ENCODE data around the gene APH1A. TPM values are rescaled to one million over a fixed set of nuclear protein-coding genes. Genes with fewer than 3 reads are reported as not detected.
"Not testable (repeated sequence)": the region's sequence is repeated elsewhere in the genome, so short reads cannot be mapped to it uniquely, and the experiment has no call there.

APH1A gene
- total and polyA plus RNA-seq, 12 donors, result 52.9 to 86.9 (median 65.7) TPM

- Histone ChIP-seq H3K36me3 (peaks cover 0 to 25% (median 0%) of the 10 kb centered on the region in 9 donors), H3K27ac (peak overlapping the region; percentile 87 to 100 (median 98)), H3K4me1 (peaks cover 0 to 20% (median 15%) of the 10 kb centered on the region in 9 donors), H3K9me3 (no peaks in the 10 kb centered on the region), H3K4me3 (peak overlapping the region; percentile 80 to 97 (median 90)), H3K27me3 (no peaks in the 10 kb centered on the region)
- WGBS, 2 donors, result 0% methylated on average over 9 of the region's 9 CpGs
- intact Hi-C loops (cut with DNase I), result loop anchor here in 1 of 10 donors (2.0 kb wide), 1 partner anchor 19 kb away; no protein-coding TSS in a partner anchor
- DNase-seq, result no peak
- no peak for TF ChIP-seq CTCF (IDR thresholded peaks at IDR 0.05)
- ATAC-seq, result peak in 4 of 8 donors; percentile 2 to 19 (median 8)
Measured at GRCh38 chr1:150234309-150234565, 34.6 kb downstream of the APH1A start.

GRCh38 chr1:150233359-150234308 lies 35.2 kb downstream of the APH1A start:
- intact Hi-C loops (cut with DNase I), result loop anchor here in 1 of 10 donors (2.0 kb wide), 1 partner anchor 19 kb away; no protein-coding TSS in a partner anchor
- DNase-seq, result no peak
- Histone ChIP-seq H3K9me3 (no peaks in the 10 kb centered on the region), H3K27ac (peak overlapping the region in 9 of 10 donors; percentile 95 to 100 (median 99)), H3K27me3 (no peaks in the 10 kb centered on the region), H3K36me3 (peaks cover 0 to 31% (median 2%) of the 10 kb centered on the region in 9 donors), H3K4me3 (peak overlapping the region; percentile 80 to 97 (median 90)), H3K4me1 (peaks cover 0 to 20% (median 15%) of the 10 kb centered on the region in 9 donors)
- WGBS, 2 donors, result 13% methylated on average over 15 of the region's 15 CpGs
- ATAC-seq, result no peak
- TF ChIP-seq CTCF (IDR thresholded peaks at IDR 0.05), result no peak

- peak overlapping the region in 5 of 10 donors; percentile 95 to 100 (median 99) for H3K27ac ChIP-seq
- H3K27me3 ChIP-seq; intact Hi-C loops (cut with DNase I); H3K9me3 ChIP-seq; H3K4me3 ChIP-seq; ATAC-seq; DNase-seq: not testable (repeated sequence)
- peaks cover 0 to 20% (median 15%) of the 10 kb centered on the region in 9 donors for H3K4me1 ChIP-seq
- H3K36me3 ChIP-seq, result peaks cover 0 to 38% (median 7%) of the 10 kb centered on the region in 9 donors
- 95% methylated on average over 10 of the region's 10 CpGs for WGBS, 2 donors
Measured at GRCh38 chr1:150232921-150233320, 35.9 kb downstream of the APH1A start.

GRCh38 chr1:150228246-150228645 lies 40.6 kb downstream of the APH1A start:
- ATAC-seq; H3K27me3 ChIP-seq; H3K27ac ChIP-seq; DNase-seq; H3K9me3 ChIP-seq; intact Hi-C loops (cut with DNase I); H3K4me3 ChIP-seq: not testable (repeated sequence)
- Histone ChIP-seq H3K36me3 (peaks cover 0 to 85% (median 36%) of the 10 kb centered on the region in 9 donors), H3K4me1 (peaks cover 0 to 14% (median 1%) of the 10 kb centered on the region in 9 donors)
- WGBS, 2 donors, result 97 to 98% methylated on average over 10 of the region's 10 CpGs

GRCh38 chr1:150227228-150227627 lies 41.6 kb downstream of the APH1A start:
- DNase-seq (no peak), ATAC-seq (no peak)
- TF ChIP-seq CTCF (IDR thresholded peaks at IDR 0.05), result no peak
- Histone ChIP-seq H3K4me1 (peaks cover 0 to 7% (median 0%) of the 10 kb centered on the region in 9 donors), H3K9me3 (no peaks in the 10 kb centered on the region), H3K4me3 (no peak overlapping the region), H3K27me3 (no peaks in the 10 kb centered on the region), H3K27ac (no peak overlapping the region), H3K36me3 (peaks cover 0 to 95% (median 36%) of the 10 kb centered on the region in 9 donors)
- intact Hi-C loops (cut with DNase I), result no loop called here

Measured in heart right ventricle (tissue), 16 donors.